CD4-positive, alpha-beta T cell treated with Interleukin-1 beta for 1 hour (primary cell): ENCODE measurements around the gene TMEM239.
"Not testable (repeated sequence)": the region's sequence is repeated elsewhere in the genome, so short reads cannot be mapped to it uniquely, and the experiment has no call there.

ENCODE experiments used
- DNase-seq, 2 donors: peaks; one replicate each; pipeline ENCODE4 v3.0.0-alpha.2; 2020 to 2022

Gene TMEM239

DNA sequence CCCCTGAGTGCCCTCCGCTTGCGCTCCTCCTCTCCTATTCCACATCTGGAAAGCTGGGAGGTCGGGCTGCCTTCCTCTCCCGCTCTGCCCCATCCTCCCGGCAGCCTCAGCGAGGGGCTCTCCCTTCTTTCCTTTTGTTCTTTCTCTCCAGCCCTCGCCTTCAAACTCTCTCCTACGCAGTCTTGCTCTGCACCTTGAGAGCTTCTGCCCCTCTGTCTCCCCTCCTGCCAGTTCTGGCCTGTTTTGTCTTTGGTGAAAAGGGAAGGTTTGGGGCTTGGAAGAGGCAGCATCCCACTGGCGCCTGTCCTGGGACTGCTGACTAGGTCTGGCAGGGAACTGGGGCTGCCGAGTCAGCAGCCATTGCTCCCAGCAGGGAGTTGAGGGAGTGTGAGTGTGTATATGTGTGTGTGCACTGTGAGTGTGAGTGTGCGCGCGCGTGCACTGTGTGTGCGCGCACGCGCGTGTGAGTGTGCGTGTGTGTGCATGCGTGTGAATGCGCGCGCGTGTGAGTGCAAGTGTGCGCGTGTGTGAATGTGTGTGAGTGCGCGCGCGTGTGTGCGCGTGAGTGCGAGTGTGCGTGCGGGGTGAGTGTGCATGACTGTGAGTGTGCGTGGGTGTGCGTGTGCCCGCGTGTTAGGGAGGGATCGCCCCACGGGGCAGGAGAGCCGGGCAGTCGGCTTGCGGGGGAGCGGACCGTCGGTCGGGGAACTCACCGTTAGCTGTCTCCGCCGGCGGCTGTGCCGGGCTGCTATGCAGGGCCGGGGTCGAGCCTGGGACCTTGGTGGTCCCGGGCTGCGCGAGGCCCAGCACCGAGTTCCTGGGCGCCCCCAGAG, 16.3 kb upstream of the TMEM239 start:
- no peak for DNase-seq

DNA sequence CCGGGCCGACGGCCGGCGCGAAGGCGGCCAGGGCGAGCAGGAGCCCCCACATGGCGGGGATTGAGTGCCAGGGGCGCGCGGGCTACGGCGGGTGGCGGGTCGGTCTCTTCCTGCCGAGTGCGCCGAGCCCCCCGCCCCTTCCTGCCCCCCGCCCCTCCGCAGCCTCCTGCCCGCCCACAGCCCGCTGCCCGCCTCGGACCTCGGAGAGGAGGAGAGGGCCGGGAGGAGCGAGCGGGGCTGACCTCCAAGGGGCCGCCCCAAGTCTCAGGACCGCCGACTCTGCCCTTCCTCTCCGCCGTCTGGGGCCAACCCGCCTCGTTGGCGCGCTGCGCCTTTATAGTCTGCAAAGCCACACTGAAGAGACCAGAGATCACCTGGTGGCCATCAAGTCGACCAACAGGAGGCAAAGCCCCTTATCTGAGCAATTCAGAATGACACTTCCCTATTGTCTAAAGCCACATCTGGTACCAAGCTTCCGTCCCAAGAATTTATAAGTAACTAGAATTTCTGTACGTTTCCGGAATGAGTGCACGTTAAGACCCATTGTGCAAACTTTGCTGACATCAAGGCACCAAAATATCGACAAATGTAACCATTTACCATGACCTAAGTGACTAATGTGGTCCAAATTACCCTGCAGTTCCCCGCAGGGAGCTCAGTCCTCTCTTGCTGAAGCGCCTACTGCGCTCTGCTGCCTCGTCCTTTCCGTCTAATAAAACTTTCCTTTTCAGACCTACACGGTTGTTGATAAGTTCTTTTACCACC, 15.5 kb upstream of the TMEM239 start, which contains the start of gene CPXM1:
TSS of gene CPXM1 (minus strand) at position 107 of the 765 bp plus-strand sequence. CDS start at position 52, 55 bp downstream.
- no peak for DNase-seq

DNA sequence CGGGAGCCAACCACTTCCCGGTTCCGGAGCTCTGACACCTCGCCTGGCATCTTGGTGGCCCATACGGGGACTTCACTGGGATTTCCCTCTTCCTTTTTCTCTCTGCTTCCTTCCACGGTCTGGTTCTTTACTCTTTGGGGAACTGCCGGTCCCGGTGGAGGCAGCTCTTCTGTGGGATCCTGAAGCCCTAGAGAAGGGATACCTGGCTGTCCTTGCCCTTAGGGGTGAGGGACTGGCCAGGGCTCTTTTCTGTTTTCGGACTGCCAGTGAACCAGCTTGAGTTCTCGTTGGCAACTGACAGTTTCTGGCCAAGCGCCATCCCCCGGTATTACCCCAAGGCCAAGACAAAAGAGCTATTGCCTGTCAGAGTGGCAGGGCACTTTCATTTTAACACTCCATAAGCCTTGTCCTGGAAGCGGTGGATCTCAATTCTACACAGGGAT, 14.9 kb upstream of the TMEM239 start:
- no peak for DNase-seq

DNA sequence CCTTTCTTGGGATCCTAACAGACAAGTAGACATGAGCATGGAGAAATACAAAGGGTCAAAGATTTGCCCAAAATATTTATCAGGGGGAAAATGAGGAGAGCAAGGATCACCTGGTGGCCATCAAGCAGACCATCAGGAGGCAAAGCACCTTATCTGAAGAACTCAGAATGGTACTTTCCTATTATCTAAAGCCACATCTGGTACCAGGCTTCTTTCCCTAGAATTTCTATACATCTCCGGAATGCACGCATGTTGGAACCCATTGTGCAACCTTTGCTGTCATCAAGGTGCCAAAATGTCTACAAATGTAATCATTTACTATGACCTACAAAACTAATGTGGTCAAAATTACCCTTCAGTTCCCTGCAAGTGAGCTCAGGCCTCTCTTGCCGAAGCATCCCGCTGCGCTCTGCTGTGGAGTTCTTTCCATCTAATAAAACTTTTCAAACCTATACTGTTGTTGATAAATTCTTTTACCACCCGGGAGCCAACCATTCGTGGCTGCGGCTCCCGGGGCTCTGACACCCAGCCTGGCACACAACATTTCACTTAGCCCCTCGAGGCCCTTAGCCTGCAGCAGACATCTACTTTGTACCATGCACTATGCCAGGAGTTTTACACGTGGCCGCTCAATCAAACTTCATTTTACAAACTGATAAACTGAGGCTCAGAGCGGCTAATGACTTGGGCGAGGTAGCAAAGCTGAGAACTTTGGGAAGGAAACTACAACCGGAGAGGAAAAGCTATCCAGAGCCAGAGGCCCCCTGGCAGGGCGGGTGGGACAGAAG, 11.9 kb upstream of the TMEM239 start:
- DNase-seq, result no peak

DNA sequence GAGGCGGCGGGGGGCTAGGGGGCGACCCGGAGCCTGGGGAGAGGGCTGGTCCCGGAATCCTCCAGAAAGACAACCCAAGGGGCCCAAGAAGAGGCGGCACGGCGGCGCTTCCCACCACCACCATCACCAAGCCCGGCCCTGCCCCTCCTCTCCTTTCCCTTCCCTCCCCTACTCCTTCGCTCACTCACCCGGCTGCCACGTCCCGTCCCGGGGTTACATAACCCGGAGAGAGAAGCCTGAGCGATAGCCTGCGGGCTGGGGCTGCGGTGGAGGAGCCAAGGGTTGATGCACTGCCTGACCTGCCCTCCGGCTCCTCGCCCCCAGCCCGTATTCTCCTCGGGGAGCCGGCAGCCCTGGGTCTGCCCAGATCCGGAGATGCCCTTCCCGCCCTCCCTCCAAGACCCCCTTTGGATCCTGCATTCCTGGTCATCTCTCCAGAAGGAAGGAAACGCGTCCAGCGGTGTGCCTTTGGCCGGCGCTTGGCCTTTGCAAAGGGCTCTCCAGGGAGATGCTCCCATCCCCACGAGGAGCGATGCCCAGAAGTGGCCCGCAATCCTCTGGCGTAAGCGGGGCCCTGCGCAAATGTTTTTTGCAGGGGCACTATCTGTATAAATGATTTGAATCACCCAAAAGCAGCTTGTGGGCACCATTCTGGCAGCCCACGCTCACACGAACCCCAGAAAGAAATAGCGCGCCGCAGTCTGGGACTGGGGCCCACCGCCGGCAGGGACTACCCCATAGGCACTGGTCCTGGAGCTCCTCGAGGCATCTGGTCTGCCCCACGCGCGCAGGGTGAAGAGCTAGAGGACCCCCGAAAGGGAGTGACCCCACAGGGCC, 11.1 kb upstream of the TMEM239 start:
- DNase-seq, result no peak

DNA sequence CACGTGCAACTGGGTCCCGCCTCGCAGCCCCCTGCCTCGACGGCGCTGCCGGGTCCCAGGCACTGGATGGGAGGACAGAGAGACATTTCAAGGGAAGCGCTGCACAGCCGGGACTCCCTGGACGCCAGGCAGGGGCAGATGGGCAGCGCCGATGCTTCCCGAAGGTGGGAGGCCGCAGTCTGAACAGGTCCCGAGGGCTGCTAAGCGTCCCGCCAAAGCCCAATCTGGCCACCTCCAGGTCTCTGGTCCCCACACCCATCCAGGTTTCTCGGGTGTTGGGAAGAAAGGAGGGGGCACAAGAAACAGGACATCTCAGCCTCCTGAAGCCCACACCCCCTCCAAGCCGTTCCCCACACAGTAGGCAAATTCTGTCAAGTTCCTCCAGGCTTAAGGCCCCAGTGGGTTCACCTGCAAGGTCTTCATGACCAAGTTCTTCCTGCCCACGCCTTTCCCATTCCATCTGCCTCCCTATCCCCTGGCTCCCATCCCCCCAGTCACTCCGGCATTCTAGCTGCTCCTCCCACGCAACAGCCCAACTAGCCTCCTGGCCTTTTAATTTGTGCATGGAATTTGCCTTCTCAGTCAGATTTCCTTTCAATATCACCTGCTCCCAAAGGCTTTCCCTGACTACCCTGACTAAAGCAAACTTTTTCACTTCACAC, 10.3 kb upstream of the TMEM239 start:
- no peak for DNase-seq

DNA sequence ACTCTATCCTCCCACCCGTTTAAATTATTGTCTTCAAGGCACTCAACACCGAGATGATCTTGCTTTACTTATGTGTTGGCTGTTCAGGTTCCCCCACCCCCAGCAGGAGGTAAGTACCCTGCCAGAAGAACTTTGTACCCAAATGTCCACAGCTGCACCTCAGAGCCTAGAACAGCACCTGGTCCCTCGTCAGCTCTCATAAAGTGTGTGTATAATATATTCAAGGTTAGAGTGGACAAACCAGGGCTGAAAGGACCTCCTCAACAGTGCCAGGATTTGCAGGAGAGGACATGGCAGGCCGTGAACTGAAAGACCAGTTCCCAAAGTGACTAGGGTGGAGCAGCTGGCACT, 9.8 kb upstream of the TMEM239 start:
- no peak for DNase-seq

DNA sequence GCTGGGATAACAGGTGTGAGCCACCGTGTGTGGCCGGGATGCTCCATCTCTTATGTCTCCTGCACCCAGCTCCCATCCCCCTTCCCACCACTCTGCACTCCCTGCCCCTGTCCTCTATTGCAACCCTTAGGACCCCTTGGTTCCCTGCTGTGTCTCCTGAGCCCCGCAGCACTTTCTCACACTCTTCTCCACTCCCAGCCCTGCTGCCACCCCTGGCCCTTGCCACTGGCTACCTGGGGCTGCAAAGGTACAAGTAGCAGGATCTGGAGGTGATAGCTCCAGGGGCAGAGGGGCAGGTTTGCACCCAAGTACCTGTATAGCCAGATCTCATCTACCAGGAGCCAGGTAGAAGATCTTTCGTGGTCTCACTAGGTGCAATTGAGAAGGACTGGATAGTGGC, 9.1 kb upstream of the TMEM239 start:
- no peak for DNase-seq

DNA sequence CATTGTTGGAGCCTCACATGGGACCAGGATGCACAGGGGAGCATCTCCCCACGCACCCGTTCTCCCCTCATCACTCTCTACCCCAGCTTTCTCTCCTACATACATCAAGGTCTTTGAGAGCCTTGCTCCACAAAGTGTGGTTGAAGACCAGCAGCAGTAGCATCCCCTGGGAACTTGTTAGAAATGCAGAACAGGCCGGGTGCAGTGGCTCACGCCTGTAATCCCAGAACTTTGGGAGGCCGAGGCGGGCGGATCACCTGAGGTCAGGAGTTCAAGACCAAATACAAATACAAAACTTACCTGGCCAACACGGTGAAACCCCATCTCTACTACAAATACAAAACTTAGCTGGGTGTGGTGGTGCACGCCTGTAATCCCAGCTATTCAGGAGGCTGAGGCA, 8.2 kb upstream of the TMEM239 start:
- DNase-seq, result not testable (repeated sequence)

DNA sequence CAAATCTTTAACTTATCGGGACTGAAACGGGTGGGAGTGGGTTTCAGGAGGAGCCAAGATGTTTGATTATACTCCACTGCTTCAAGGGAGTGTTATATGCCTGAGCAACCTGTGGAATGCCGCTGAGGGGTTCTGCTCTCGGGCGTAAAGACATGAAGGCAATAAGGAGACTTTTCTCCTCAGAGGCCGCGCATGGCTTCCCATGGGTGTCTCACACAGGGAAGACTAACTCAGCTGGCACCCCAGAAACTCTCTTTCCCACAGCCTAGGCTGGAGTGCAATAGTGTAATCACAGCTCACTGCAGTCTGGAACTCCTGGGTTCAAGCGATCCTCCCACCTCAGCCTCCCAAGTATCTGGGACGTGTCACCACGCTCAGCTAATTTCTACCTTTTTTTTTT, 6.5 kb upstream of the TMEM239 start:
- DNase-seq, result no peak

DNA sequence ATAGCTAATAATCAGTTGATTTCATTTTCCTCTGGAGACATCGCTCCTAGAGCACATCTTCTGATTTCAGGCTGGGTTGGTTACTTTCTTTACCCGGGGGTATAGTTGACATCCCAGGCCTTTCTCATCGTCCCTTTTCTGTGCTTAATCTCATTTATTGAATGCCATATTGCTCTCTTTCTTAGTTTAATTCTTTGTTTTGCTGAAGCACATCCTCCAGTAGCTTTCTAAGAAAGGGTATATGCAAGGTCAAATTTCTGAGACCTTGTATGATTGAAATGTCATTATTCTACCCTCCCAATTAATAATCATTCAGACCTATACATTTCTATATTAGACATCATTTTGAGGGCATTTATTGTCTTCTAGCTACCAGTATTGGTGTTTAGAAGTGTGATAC, 4.0 kb upstream of the TMEM239 start:
- no peak for DNase-seq

DNA sequence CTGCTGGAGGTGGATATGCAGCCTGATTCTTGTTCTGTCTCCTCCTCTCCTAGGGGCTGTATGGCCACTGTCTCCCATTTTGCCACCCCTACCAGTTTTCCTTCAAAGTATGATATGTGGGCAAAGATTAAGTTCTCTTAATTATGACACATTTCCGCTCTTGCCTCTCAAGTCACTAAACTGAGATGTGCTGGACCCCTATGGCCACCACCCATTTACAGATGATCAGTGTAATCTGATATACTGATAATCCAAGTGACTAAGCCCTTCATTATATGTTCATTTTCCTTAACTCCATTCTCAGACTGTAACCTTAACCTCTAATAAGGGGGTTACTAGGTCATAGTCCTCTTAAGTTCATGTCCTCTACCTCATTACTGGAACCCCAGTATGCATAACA, 2.1 kb upstream of the TMEM239 start:
- DNase-seq, result no peak

DNA sequence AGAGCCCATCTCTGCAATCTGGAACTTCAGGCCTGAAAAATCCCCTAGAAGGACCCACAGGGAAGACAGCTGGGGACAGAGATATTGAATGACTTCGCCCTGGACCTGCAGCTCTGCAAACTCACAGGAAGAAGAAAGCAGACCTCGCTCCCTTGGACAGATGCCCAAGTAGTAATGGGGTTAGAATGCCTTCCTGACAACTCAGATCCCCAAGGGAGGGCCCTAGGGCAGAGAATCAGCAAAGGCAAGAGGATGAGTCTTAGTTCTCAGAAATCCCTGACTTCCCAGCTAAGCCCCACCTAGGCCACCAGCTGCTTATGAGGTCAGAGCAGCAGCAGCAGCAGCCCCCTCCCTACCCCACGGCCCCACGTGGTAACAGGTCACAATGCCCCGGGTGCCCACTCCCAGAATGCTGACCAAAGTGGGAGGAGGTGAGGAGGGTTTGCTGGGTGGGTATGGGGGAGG, 1.5 kb upstream of the TMEM239 start, which contains the start of gene C20orf141:
TSS of gene C20orf141 (plus strand) at position 401 of the 465 bp plus-strand sequence. CDS start 198 bp downstream, outside the sequence.
- DNase-seq, result no peak

DNA sequence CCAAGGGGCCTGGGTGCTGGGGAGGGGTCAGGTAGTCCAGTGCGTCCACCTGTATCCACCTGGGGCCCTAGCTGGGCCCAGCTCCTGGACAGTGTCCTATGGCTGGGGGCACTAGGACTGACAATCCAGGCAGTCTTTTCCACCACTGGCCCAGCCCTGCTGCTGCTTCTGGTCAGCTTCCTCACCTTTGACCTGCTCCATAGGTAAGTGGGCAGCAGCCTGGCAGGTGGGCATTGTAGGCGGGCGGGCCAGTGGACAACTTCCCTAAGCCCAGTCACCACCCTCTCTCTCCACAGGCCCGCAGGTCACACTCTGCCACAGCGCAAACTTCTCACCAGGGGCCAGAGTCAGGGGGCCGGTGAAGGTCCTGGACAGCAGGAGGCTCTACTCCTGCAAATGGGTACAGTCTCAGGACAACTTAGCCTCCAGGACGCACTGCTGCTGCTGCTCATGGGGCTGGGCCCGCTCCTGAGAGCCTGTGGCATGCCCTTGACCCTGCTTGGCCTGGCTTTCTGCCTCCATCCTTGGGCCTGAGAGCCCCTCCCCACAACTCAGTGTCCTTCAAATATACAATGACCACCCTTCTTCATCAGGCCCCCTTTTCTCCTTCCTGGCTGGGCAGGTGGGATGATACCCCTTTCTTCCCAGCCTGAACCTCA, 793 bp upstream of the TMEM239 start:
- DNase-seq, result no peak

DNA sequence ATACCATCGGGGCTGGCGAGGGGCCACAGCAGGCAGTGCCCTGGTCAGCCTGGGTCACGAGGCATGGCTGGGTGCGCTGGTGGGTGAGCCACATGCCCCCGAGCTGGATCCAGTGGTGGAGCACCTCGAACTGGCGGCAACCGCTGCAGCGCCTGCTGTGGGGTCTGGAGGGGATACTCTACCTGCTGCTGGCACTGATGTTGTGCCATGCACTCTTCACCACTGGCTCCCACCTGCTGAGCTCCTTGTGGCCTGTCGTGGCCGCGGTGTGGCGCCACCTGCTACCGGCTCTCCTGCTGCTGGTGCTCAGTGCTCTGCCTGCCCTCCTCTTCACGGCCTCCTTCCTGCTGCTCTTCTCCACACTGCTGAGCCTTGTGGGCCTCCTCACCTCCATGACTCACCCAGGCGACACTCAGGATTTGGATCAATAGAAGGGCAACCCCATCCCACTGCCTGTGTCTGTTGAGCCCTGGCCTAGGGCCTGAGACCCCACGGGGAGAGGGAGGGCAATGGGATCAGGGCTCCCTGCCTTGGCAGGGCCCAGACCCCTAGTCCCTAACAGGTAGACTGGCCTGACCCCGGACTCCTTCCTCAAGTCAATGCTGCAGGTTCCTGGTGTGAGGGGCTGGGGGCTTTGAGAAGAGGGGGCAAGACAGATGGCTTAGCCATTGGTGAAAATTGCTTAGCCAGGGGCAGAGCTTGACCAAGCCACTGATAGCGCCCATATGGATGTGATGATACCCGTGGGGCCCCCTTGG, 598 bp downstream of the TMEM239 start:
- DNase-seq, result no peak

DNA sequence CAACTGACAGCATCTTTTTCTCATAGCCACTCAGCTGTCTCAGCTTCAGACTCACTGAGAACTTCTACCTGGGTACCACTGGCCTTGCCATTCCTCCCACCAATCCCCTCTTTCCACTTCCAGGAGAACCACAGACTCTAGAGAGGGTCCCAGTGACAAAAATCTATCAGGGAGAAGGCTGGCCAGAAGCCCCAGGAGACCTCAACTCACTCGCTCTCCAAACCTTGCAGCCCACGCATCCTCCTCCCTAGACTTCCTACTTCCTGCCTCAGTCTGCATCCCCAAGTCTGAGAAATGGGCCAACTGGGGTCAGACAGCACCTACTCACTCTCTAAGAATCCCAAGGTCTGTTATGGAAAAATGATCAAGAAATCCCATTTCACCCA, 1.2 kb downstream of the TMEM239 start:
- no peak for DNase-seq

DNA sequence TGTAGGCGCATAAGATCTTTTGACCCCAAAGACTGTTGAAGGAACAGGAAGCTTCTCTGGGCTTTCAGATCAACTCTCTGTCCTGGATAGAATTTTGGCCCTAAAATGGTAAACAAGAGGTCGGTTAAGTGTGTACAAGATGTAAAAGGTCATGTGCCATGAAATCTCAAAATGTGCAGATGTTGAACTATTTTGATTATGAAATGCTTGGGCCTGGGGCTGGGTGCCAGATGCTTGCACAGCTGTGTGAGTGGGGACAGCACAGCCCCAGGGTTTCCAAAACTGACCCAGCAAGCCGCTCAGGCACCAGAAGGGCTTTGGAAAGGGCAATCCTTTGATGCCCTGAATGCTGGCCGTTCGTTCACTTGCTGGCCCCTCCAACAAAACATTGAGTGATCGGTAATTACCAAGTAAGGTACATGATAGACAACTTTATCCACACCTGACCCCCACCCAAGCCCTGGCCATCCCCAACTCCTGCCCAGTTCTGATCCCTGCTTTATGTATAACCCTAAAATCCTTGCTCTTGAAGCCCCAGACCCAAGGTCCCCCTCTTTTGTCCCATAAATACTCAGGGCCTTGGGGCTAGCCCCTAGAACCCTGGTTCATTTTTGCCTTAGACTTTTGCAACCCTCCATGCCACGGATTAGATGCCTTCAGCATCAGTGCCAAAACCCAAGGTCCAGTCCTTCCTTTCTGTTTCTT, 1.9 kb downstream of the TMEM239 start:
- DNase-seq, result no peak

DNA sequence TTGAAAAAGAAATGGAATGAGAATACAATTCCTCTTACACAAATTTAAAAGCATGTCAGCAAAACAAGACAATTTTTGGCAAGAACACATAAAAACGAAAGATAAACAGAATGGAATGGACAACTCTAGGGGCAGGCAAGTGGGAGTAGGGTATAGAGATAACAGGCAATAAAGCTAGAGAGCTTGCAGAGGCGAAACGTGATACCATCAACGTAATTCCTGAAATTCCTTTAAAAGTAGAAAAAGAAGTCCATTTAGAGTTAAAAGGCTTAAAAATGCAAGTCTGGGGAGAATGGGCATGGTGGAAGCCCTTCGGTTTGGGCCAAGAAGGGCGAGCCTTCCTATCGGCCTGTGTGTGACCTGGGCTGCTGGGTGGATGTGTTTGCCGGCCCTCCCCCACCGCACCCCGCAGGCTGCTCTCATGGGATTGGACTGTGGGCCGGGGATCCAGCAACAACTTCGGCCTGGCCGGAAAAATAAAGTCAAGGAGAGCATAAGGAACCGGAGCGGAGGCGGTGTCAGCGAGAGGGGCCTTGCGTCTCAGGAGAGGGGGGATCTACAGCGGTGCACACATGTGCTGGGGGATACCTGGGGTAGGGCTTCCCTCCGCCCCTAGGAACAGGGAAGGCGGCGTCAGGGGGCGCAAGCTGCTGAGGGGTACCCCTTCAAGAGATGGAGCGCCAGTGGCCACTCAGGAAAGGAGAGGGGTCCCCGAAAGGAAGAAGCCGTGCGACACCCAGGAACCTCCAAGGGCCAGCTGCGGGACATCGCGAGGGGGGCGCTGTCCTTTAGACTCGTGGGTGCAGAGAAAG, 4.1 kb downstream of the TMEM239 start:
- DNase-seq, result no peak
